ENCODE measurements around the gene SLIT1.

GRCh38 chr10:97096261-97097083, 89.3 kb downstream of the SLIT1 start:
- TF ChIP-seq POLR2A (IDR thresholded peaks at IDR 0.05; ENCODE audit: low read depth, low read length) (no peak), POLR2AphosphoS5 (IDR thresholded peaks at IDR 0.05; ENCODE audit: low read depth, low read length) (no peak)

Measured in GM12892 (cell line).